ENCODE data around the gene LYSMD3. TPM values are rescaled to one million over a fixed set of nuclear protein-coding genes. Genes with fewer than 3 reads are reported as not detected.

Gene LYSMD3
- total and polyA plus RNA-seq, 9 of the 15 experiments (the other 6 are each of a cell fraction or from before 2014, with no cell fraction given), result 9.5 to 42.3 (median 20.7) TPM

GRCh38 chr5:90548069-90548593 lies 18.7 kb upstream of the LYSMD3 start (continued):
- TF ChIP-seq FOXP4 (CRISPR knock-in tag; IDR thresholded peaks at IDR 0.05; ENCODE audit: borderline replicate concordance), result no peak
- TF ChIP-seq POLR2H (tag; IDR thresholded peaks at IDR 0.05; ENCODE audit: low read depth), result no peak
- no peak for TF ChIP-seq STAT6 (CRISPR knock-in tag; IDR thresholded peaks at IDR 0.05)
- peak in 1 of 2 experiments; percentile 31; a peak in 1 of 4 replicates for TF ChIP-seq CSDE1 (IDR thresholded peaks at IDR 0.05)
- TF ChIP-seq MAFK (IDR thresholded peaks at IDR 0.05; ENCODE audit: low read length), result peak; percentile 69
- peak in 2 of 3 experiments; percentile 46 to 83 for TF ChIP-seq YY1 (IDR thresholded peaks at IDR 0.05; ENCODE audit: borderline replicate concordance in 1 of 3, control insufficient read depth in 1 of 3, extremely low read depth in 1 of 3, insufficient read depth in 3 of 3, insufficient read length in 1 of 3, insufficient replicate concordance in 2 of 3, low read depth in 1 of 3, low read length in 2 of 3)
- TF ChIP-seq POLR3A (IDR thresholded peaks at IDR 0.05; ENCODE audit: borderline replicate concordance, extremely low read depth, insufficient read depth, insufficient read length), result no peak
- TF ChIP-seq ZNF551 (CRISPR knock-in tag; IDR thresholded peaks at IDR 0.05), result no peak
- no peak for TF ChIP-seq ZNF311 (CRISPR knock-in tag; IDR thresholded peaks at IDR 0.05)
- TF ChIP-seq ZBED1 (IDR thresholded peaks at IDR 0.05), result no peak
- no peak for TF ChIP-seq E2F3 (CRISPR knock-in tag; IDR thresholded peaks at IDR 0.05)
- no peak for TF ChIP-seq ZNF395 (CRISPR knock-in tag; IDR thresholded peaks at IDR 0.05)
- TF ChIP-seq NFE2 (IDR thresholded peaks at IDR 0.05; ENCODE audit: low read depth), result peak; percentile 86
- no peak for TF ChIP-seq RBM34 (IDR thresholded peaks at IDR 0.05; ENCODE audit: borderline replicate concordance, insufficient read depth, low read length)
- TF ChIP-seq RCOR1 (IDR thresholded peaks at IDR 0.05; ENCODE audit: borderline replicate concordance in 1 of 2, low read depth in 2 of 2, low read length in 2 of 2), result peak in 1 of 2 experiments; percentile 60; a peak in 1 of 4 replicates
- TF ChIP-seq ZNF592 (IDR thresholded peaks at IDR 0.05), result peak; percentile 44; the same call in 1 of the 2 replicates
- TF ChIP-seq ZNF696 (CRISPR knock-in tag; conservative IDR thresholded peaks at IDR 0.05), result no peak

All from K562 (cell line).